LNCaP clone FGC (cell line): ENCODE results near the gene ATP5PF.

Source experiments
- DNase-seq: peaks from one replicate; pipeline ENCODE4 v3.0.0-alpha.2; 2011; ENCODE audit warnings: low read depth
- H3K4me3 ChIP-seq: 2 replicates; pipeline ENCODE4 v1.5.1; 2011; ENCODE audit warnings: mild to moderate bottlenecking, low read depth, low read length, control low read depth
- CTCF ChIP-seq: IDR thresholded peaks from 2 replicates; pipeline ENCODE4 v1.5.1; 2012; ENCODE audit warnings: mild to moderate bottlenecking; ENCODE audit not compliant: control insufficient read depth, insufficient read depth; ENCODE audit errors: extremely low read depth

Gene ATP5PF

GRCh38 chr21:25742900-25743299, 8.2 kb upstream of the ATP5PF start:
- TF ChIP-seq CTCF, result no peak
- no peak overlapping the region for H3K4me3 ChIP-seq
- no peak for DNase-seq

- no peak for DNase-seq
- H3K4me3 ChIP-seq, result peak overlapping the region; percentile 79; the same call in 1 of the 2 replicates
Observed at GRCh38 chr21:25737421-25737820, 2.7 kb upstream of the ATP5PF start.

GRCh38 chr21:25735646-25736597, 1.2 kb upstream of the ATP5PF start:
- H3K4me3 ChIP-seq, result peak overlapping the region; percentile 79
- DNase-seq, result no peak

More at GRCh38 chr21:25737421-25737820, 2.7 kb upstream of the ATP5PF start:
- TF ChIP-seq CTCF, result no peak

GRCh38 chr21:25734654-25734903, 125 bp downstream of the ATP5PF start:
- DNase-seq, result no peak
- H3K4me3 ChIP-seq, result peak overlapping the region; percentile 79
- no peak for TF ChIP-seq CTCF

More at GRCh38 chr21:25735646-25736597, 1.2 kb upstream of the ATP5PF start:
- no peak for TF ChIP-seq CTCF

GRCh38 chr21:25733859-25734653, 648 bp downstream of the ATP5PF start:
- DNase-seq, result no peak

GRCh38 chr21:25732091-25732760, 2.5 kb downstream of the ATP5PF start:
- H3K4me3 ChIP-seq, result no peak overlapping the region
- no peak for DNase-seq
- no peak for TF ChIP-seq CTCF

More at GRCh38 chr21:25733859-25734653, 648 bp downstream of the ATP5PF start:
- H3K4me3 ChIP-seq, result peak overlapping the region; percentile 79
- TF ChIP-seq CTCF, result no peak
